HG02840 (cell line): ENCODE data around the gene TSHZ1.
"Not testable (repeated sequence)": the region's sequence is repeated elsewhere in the genome, so short reads cannot be mapped to it uniquely, and the experiment has no call there.

Experiments used
- ATAC-seq: cut with Tn5 transposase; IDR thresholded peaks from one replicate; pipeline ENCODE4 v1.9.1; 2021; ENCODE audit warnings: mild to moderate bottlenecking, moderate library complexity, moderate number of reproducible peaks; ENCODE audit not compliant: unreplicated experiment, low FRiP score

Gene TSHZ1

DNA sequence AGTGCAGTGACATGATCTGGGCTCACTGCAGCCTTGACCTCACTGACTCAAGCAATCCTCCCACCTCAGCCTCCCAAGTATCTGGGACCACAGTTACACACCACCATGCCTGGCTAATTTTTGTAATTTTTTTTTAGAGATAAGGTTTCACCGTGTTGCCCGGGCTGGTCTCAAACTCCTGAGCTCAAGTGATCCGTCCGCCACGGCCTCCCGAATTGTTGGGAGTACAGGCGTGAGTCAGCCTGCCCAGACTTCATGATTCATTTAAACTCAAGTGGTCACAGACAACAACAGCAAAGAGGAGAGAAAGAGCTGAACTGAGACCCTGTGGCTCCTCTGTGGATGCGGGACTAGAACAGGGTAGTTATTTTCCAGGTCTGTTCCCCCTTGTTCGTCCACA is 83.0 kb downstream of the TSHZ1 start:
- ATAC-seq, result no peak

DNA sequence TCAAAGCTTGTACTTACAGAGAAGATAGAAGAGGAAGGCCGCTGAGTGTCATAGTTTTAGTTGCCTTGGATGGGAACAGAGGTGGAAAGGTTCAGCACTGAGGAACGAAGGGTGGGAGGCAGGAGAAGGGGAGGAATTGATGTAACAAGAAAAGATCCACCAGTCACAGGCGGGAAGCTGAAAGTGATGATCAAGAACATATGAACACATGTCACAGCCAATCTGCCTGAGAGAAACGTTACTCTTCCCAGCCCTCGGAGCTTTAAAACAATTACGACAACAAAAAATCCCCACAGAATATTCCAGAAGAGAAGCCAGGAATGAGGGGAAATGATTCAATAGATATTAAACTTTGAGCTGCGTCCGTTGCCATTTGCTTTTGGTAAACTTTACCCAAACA is 87.1 kb downstream of the TSHZ1 start:
- ATAC-seq, result no peak

- ATAC-seq, result no peak
Observed at GRCh38 chr18:75304678-75305557, 94.3 kb downstream of the TSHZ1 start.

- no peak for ATAC-seq
Observed at GRCh38 chr18:75305984-75306383, 95.4 kb downstream of the TSHZ1 start.

DNA sequence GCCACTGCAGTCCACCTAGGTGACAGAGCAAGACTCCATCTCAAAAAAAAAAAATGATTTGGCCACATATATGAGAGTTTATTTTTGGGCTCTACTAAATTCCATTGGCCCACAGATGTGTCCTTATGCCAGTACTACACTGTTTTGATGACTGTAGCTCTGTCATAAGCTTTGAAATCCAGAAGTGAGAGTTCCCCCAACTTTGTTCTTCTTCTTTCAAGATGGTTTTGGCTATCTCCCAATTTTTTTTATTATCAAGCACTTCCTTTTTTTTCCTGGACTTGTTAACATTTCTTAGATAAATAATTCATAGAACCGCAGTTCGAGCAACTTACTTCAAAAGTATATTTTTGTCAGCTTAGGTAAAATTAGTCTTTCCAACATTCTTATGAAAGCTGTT is 96.9 kb downstream of the TSHZ1 start:
- ATAC-seq, result no peak

- ATAC-seq, result no peak
Observed at GRCh38 chr18:75309564-75309963, 99.0 kb downstream of the TSHZ1 start.

DNA sequence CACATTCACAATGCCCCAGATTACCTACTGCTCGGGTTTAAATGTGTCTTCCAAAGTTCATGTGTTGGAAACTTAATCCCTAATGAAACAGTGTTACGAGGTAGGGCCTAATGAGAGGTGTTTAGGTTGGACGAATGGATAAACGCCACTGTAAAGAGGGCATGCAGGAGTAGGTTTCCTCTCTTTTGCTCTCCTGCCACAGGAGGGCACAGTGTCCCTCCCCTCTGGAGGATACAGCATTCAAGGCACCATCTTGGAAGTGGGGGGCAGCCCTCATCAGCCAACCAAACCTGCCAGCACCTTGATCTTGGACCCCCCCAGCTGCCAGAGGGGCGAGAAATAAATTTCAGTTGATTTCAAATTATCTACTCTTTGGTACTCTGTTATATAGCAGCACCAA is 103.5 kb downstream of the TSHZ1 start:
- no peak for ATAC-seq

- ATAC-seq, result no peak
Observed at GRCh38 chr18:75314606-75315005, 104.0 kb downstream of the TSHZ1 start.

- ATAC-seq, result no peak
Observed at GRCh38 chr18:75316223-75316622, 105.6 kb downstream of the TSHZ1 start.

DNA sequence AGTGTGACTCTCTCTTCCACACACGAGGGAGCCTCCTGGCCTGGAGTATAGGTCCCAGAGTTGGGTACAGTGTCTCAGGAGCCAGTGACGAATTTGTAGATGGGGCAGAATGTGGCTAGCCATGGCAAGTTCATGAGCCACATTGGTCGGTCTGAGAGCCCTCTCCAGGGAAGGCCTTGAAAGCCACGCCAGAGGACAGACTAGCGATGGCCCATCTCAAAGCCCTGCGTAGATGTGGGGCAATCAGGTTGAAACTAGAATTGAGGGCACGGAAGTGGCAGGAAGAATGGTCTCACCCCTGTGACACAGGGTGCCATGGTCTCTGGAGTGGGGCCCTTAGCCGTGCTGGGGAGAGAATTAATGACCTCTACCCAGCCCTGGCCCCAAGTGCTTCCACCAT is 106.2 kb downstream of the TSHZ1 start:
- no peak for ATAC-seq

DNA sequence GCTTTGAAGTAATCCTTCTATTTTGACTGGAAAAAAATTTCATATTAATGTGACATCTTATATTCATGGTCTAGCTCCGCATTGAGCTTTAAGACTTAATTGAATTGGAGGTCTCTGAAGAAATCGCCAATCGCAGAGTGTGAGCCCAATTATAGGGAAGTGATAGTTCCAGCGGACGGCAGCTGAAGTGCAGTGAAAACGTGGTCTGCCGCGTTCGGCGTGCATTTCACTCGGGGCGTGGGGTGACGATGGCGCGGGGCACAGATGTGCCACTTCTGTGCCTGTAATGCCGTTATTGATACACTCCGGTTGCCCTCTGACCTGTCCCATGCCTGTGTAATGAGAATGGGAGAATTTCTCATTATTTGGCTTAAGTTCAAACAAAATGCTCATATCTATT is 106.7 kb downstream of the TSHZ1 start:
- no peak for ATAC-seq

DNA sequence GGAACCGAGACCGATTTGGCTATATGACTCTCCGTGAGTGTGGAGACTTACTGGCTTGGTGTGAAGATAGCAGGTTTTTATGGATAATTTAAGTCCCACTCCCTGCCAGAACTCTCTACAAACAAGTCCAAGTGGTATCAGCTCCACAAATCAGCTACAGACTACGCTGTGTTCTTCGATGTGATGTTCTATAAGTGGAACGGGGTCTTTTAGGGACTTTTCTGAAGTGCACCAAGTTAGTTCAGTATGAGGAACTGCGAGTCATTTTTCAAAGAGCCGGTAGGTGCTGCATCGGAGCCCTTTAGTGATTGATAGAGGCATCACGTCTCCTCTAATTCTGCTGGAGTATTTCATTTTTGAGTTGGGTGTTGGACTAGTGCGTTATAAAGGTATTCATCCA is 107.1 kb downstream of the TSHZ1 start:
- no peak for ATAC-seq

DNA sequence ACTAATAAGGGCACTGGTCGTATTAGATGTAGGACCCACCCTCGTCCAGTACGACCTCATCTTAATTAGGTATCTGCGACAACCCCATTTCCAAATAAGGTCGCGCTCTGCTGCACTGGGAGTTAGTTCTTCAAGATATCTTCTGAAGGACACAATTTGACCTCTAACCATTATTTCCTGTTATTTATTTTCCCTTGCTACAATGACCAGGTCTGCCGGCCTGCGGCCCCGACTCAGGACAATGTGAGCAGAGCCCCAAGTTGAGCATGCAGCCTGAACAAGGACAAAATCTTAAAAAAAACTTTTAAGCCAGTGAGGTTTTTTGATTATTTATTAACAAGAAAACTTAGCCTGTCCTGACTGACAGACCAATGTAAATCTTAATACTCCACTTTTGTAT is 109.3 kb downstream of the TSHZ1 start:
- ATAC-seq, result no peak

DNA sequence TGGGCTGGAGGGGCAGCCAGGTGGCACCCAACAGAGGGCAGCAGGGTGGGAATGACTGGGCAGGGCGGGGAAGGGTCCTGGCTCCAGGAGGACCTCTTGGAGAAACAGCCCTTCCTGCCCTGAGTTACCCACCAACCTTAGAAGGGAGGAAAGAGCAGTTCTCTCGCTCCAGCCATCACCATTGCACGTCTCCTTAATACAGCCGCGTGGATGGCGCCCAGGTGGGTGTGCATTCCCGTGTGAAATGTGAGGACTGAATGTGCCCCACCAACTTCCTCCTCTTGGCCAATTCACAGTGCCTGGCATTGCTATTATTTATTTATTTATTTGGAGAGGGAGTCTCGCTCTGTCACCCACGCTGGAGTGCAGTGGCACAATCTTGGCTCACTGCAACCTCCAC is 109.9 kb downstream of the TSHZ1 start:
- no peak for ATAC-seq

- no peak for ATAC-seq
Observed at GRCh38 chr18:75321431-75321830, 110.8 kb downstream of the TSHZ1 start.

GRCh38 chr18:75322206-75322605 is 111.6 kb downstream of the TSHZ1 start:
- no peak for ATAC-seq

DNA sequence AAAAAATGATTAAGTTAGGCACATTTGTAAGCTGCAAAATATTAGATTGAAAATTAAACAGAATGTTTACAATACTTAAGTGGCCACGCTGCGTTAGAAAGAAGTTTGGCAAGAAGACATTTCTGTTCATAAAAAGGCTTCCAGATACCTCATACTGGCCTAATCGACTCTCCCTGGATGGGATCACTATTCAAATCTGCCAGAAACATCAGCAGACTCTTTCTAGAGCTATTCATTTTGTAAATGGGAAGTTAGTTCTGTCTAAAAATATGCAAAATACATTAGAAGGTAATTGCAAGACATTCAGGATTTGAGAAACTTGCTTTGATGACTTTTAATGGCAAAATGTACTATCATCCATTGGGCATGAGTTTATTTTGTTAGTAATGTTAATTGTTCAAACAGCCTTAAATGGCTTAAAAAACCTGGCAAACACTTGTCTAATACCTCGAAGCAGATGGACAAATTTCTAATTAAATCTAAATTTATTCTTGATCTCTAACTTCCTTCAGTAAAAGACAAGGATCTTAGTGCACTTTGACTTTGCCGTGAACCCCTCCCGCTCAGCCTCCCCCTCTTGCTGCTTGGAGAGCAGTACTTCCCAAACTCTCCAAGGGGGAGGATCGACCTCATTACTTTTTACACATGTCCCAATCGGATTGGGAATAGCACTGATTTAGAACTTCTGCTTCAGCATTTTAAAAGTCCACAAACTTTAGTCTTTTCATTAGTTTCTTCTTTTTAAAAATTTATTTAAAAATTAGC is 113.4 kb downstream of the TSHZ1 start:
- no peak for ATAC-seq

- ATAC-seq, result no peak
Observed at GRCh38 chr18:75324686-75325257, 114.2 kb downstream of the TSHZ1 start.

GRCh38 chr18:75329753-75330152 is 119.2 kb downstream of the TSHZ1 start:
- ATAC-seq, result not testable (repeated sequence)

DNA sequence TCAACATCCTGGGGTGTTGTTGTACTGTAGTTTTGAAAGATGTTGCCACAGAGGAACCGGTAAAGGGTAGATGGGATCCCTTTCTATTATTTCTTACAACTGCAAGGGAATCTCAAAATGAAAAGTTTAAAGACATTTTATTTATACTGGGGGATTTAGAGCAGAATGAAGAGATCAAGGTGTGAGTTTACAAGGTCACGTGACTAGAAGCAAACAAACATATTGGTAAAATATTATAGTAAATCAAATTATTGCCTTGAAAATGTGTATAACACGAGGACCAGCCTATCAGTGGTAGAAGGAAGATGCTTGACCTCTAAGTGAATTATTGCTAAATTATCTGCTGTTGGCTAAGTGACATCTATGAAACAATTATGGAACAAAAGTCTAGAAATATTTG is 119.7 kb downstream of the TSHZ1 start:
- ATAC-seq, result no peak

DNA sequence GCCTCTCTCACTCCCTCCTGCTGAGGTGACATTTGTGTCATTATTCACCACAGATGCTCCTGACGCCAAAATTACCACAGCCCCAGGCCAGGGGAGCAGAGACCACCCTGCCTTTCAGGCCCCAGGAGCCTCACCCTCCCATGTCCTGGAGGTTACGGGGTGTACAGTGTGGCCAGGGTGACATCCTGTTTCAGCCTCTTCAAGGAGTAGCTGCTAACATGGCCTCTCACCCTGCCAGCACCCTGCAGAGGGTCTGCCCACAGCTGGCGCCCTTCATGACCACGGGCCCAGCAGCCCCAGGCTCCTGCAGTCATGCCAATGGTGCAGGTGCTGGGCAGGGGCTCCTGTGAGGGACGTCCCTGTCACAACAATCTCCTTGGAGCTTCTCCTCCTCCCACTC is 124.3 kb downstream of the TSHZ1 start:
- ATAC-seq, result no peak
